MM.1S (cell line): ENCODE measurements around the gene RBMS3.

Experiments used
- EZH2 ChIP-seq: fragments of 300-600 bp; sonication (generic); optimal IDR thresholded peaks from 2 replicates; pipeline ENCODE3; 2017; ENCODE audit warnings: low read depth, mild to moderate bottlenecking, antibody characterized with exemption, low read length, mixed read lengths
- EZH2phosphoT487 ChIP-seq: fragments of 300-600 bp; sonication (generic); IDR thresholded peaks from 2 replicates; pipeline ENCODE4 v1.6.1; 2018; ENCODE audit warnings: antibody characterized with exemption, low read length
- TF ChIP-seq, protein P1 (sequence below): fragments of 300-600 bp; sonication (generic); IDR thresholded peaks from 2 replicates; pipeline ENCODE4 v1.5.1; 2016; ENCODE audit warnings: antibody characterized with exemption, low read length, mixed read lengths

DNA sequence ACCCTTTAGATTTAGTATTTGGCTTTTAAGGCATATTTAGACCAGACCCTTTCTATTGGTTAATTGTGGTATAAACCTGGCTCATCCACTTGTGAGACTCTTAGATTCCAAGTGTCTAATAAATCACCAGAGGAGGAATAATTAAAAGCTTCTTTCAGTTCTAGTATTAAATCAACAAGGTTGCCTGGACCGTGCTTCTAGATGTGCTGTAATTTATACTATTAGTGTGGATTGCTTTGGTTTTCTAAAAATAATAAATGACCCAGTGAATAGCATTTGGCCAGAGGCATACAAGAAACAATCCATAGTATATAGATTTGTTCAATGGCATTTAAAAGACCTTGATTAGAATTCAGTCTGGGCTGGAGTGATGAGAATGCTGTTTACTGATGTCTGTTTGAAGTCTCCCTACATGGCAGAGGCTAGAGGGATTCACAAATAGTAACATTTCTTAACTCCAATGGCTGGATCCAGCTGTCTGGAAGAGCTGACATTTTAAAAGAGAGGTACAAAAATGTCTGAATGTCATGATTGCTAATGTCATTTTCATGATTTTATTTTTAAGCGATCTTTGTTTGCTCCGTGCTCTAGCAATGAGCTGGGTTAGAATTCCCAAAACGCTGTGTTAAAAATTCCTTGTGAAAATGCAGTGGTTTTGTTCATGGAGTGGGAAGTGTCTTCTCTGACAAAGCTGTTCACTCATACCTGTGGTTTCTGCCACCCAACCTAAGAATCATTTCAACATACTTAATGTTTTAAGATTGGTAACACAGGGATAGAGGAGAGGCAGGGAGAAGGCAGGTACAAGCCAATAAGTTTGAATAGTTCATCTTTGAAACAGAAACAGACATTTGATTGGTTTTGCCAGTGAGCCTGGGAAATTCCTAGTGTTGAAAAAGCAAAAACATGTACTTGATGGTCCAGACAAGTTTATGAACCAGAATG is 89.9 kb downstream of the RBMS3 start:
- TF ChIP-seq, protein P1, sequence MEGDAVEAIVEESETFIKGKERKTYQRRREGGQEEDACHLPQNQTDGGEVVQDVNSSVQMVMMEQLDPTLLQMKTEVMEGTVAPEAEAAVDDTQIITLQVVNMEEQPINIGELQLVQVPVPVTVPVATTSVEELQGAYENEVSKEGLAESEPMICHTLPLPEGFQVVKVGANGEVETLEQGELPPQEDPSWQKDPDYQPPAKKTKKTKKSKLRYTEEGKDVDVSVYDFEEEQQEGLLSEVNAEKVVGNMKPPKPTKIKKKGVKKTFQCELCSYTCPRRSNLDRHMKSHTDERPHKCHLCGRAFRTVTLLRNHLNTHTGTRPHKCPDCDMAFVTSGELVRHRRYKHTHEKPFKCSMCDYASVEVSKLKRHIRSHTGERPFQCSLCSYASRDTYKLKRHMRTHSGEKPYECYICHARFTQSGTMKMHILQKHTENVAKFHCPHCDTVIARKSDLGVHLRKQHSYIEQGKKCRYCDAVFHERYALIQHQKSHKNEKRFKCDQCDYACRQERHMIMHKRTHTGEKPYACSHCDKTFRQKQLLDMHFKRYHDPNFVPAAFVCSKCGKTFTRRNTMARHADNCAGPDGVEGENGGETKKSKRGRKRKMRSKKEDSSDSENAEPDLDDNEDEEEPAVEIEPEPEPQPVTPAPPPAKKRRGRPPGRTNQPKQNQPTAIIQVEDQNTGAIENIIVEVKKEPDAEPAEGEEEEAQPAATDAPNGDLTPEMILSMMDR = no peak
- TF ChIP-seq EZH2phosphoT487 (no peak), EZH2 (no peak)
